GM13976 (cell line): ENCODE data around the gene MYLK3.

Experiments used
- DNase-seq: peaks from one replicate; pipeline ENCODE4 v3.0.0; 2012; ENCODE audit warnings: low spot score
- in situ Hi-C: fragments of 300-500 bp; cut with MboI; formaldehyde crosslinking; loops from one replicate; pipeline ENCODE4 v1.12.0; 2022; ENCODE audit warnings: low sequenced_read_pairs, mixed read lengths, inconsistent platforms; ENCODE audit not compliant: unreplicated experiment
- TF ChIP-seq, protein P1 (sequence below): IDR thresholded peaks from 2 replicates; pipeline ENCODE4 v1.5.1; 2012; ENCODE audit warnings: borderline replicate concordance, mild to moderate bottlenecking; ENCODE audit not compliant: insufficient read depth; ENCODE audit errors: extremely low read depth, missing control alignments, control extremely low read depth

MYLK3 gene

DNA sequence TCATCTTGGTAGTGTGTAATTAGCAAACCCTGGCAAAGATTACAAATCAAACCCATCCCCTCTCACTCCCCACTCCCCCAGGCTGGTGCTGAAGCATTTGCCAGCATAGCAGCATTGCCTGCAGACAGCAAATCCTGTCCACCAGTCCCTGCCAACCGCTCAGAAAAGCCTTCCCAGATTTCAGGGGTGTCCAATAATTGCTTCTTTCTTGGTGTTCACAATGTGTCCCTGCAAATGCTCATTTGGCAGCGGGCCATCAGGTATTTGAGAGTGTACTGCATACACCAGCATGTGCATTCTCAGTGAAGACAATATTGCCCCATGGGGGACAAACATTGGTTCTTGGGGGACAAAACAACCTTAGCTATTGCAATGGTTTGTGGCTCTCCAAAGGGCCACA lies 30.5 kb downstream of the MYLK3 start:
- DNase-seq, result no peak
- TF ChIP-seq, protein P1, sequence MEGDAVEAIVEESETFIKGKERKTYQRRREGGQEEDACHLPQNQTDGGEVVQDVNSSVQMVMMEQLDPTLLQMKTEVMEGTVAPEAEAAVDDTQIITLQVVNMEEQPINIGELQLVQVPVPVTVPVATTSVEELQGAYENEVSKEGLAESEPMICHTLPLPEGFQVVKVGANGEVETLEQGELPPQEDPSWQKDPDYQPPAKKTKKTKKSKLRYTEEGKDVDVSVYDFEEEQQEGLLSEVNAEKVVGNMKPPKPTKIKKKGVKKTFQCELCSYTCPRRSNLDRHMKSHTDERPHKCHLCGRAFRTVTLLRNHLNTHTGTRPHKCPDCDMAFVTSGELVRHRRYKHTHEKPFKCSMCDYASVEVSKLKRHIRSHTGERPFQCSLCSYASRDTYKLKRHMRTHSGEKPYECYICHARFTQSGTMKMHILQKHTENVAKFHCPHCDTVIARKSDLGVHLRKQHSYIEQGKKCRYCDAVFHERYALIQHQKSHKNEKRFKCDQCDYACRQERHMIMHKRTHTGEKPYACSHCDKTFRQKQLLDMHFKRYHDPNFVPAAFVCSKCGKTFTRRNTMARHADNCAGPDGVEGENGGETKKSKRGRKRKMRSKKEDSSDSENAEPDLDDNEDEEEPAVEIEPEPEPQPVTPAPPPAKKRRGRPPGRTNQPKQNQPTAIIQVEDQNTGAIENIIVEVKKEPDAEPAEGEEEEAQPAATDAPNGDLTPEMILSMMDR, result no peak
- in situ Hi-C loops, result no loop called here

DNA sequence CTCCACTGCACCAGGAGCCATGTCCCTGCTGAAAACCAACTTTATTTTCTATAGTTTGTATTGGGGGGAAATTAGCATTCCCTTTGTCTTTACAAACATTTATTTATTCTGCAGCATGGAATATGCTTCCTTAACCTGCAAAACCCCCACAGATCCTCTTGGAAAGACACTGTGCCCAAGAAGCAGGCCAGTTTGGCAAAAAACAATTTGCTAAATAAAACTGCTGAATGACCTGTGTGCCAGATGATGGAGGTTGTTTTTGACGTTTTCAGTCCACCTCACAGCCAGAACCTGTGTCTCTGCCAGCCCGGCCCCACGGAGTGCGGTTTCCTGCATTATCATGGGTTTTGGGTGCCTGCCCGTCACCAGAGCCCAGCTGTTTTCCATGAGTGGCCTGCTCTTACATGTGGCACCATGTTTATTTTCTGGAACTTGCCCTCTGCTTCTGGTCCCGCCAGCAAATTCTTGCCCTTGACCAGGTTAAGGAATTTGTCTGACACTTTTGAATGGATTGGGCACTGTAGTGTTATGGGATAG lies 32.3 kb downstream of the MYLK3 start:
- in situ Hi-C loops, result no loop called here
- TF ChIP-seq, protein P1, result no peak
- no peak for DNase-seq

DNA sequence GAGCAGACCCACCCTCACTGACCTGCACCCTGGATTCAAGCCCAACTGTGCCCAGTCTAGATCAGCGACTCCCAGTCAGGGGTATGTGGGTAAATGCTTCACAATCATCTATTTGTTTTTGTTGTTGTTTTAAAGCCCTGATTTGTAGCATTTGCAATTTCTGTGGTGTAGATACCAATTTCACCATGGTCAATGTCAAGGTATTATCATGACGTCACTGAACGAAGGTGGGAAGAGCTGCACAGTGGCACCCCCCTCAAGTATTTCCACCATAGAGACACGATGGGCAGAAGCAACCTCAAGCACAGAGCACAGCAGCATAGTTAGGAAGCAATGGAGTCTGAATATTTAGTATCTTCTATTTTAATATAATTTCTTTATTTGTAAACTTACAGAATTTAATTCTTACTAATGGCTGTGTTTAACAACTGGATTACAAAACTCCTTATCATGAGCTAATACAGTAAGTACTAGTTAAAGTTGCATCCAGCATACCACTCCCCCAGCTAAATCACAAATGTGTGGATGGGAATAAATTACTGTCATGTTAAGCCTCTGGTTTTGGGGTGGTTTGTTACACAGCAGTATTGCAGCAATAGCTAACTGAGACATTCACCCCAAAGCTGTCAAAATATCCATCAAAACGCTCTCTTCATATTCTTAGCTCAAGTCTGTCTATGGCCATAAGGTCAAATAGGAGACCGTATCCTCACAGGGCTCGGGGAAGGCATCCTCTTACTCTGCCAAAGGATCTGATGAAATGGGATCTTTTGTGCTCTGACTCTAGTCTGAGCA lies 33.1 kb downstream of the MYLK3 start:
- no peak for DNase-seq
- in situ Hi-C loops, result no loop called here
- TF ChIP-seq, protein P1, result no peak

DNA sequence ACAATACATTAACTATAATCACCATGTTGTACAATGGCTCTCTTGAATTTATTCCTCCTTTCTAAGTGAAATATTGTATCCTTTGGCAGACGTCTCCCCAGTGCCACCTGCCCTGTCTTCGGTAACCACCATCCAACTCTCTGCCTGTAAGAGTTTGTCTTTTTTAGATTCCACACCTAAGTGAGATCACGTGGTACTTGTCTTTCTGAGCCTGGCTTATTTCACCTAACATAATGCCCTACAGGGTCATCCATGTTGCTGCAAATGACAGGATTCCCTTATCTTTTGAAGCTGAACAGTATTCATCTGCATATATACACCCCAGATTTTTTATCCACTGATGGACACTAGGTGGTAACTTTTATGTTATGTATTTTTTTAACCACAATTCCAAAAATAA lies 34.5 kb downstream of the MYLK3 start:
- TF ChIP-seq, protein P1, result no peak
- in situ Hi-C loops, result no loop called here
- DNase-seq, result no peak

DNA sequence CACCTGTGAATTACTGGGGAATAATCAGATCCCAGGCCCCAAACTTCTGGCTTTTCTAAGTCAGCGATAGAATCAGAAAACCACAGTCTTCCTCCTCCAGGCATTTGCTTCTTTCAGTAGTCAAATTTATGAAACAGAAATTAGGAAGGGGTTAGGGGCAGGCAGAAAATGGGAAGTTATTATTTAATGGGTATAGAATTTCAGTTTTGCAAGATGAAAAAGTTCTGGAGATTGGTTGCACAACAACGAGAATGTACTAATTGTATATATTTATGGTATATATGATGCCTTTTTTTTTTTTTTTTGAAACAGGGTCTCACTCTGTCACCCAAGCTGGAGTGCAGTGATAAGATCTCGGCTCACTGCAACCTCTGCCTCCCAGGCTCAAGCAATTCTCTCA lies 35.2 kb downstream of the MYLK3 start:
- TF ChIP-seq, protein P1, result no peak
- DNase-seq, result no peak
- in situ Hi-C loops, result no loop called here

DNA sequence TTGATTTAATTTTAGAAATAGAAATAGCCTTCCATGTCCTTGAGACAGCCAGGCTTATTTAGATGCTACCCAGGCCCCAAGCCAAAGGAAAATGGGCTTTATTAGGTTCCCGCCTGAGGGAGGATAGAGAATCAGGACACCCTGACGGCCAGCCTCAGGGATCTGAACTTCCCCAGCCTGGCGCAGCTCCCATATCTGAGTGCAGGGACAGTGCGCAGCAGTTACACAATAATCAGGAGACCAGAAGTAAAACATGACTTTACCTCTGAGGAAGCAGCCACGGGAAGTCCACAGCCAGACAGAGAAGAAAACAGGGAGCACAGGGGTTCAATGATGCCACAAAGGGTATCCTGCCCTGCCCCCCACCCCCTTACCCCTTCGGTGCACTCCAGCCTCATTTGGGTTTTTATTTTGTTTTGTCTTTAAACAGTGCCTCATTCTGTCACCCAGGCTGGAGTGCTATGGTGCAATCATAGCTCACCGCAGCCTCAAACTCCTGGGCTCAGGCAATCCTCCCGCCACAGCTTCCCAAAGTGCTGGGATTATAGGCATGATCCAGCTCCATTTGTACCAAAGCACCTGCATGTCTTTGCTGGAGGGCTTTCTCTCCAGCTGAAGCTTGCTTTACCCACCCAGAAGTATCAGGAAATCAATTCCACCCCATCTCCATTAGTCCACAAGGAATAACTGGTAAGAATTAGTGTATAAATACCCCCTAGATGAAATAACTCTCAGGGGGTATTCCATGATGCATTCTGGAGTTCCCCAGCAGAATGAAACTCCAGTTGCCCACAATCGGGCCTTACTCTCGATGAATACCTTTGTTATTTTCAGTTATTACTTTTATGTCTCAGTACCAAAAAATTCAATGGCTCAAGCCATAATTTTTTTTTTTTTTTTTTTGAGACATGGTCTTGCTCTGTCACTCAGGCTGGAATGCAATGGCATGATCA lies 36.8 kb downstream of the MYLK3 start:
- in situ Hi-C loops, result no loop called here
- DNase-seq, result no peak
- TF ChIP-seq, protein P1, result no peak
